GM19324 (cell line): Measurements from ENCODE around the gene CALCR.

ENCODE experiments used
- ATAC-seq: cut with Tn5 transposase; IDR thresholded peaks from one replicate; pipeline ENCODE4 v1.9.1; 2021; ENCODE audit warnings: mild to moderate bottlenecking, moderate library complexity; ENCODE audit not compliant: unreplicated experiment, low FRiP score

CALCR gene

GRCh38 chr7:93461350-93461749 is 113.2 kb downstream of the CALCR start:
- no peak for ATAC-seq

GRCh38 chr7:93453262-93453661 is 121.3 kb downstream of the CALCR start:
- ATAC-seq: no peak

GRCh38 chr7:93448176-93448575 is 126.3 kb downstream of the CALCR start:
- no peak for ATAC-seq

- no peak for ATAC-seq
Observed at GRCh38 chr7:93447509-93447908, 127.0 kb downstream of the CALCR start.

GRCh38 chr7:93442478-93443224 is 131.9 kb downstream of the CALCR start:
- ATAC-seq: peak; percentile 68

GRCh38 chr7:93435791-93436190 is 138.7 kb downstream of the CALCR start:
- no peak for ATAC-seq

GRCh38 chr7:93432130-93432529 is 142.4 kb downstream of the CALCR start:
- no peak for ATAC-seq

GRCh38 chr7:93430917-93431588 is 143.5 kb downstream of the CALCR start:
- ATAC-seq: no peak

- ATAC-seq: no peak
Observed at GRCh38 chr7:93429563-93429962, 145.0 kb downstream of the CALCR start.

GRCh38 chr7:93427107-93427506 is 147.4 kb downstream of the CALCR start:
- peak; percentile 42 for ATAC-seq

GRCh38 chr7:93426155-93426696 is 148.3 kb downstream of the CALCR start:
- no peak for ATAC-seq

- no peak for ATAC-seq
Observed at GRCh38 chr7:93414574-93414973, 159.9 kb downstream of the CALCR start.

GRCh38 chr7:93409324-93409723 is 165.2 kb downstream of the CALCR start:
- ATAC-seq: no peak

- ATAC-seq: no peak
Observed at GRCh38 chr7:93407239-93407638, 167.3 kb downstream of the CALCR start.

- no peak for ATAC-seq
Observed at GRCh38 chr7:93402944-93403343, 171.6 kb downstream of the CALCR start.

- ATAC-seq: no peak
Observed at GRCh38 chr7:93399642-93400041, 174.9 kb downstream of the CALCR start.

GRCh38 chr7:93392984-93393383 is 181.5 kb downstream of the CALCR start:
- no peak for ATAC-seq

- no peak for ATAC-seq
Observed at GRCh38 chr7:93390660-93391059, 183.9 kb downstream of the CALCR start.

- ATAC-seq: no peak
Observed at GRCh38 chr7:93382362-93382761, 192.2 kb downstream of the CALCR start.

- ATAC-seq: no peak
Observed at GRCh38 chr7:93378131-93378760, 196.3 kb downstream of the CALCR start.

GRCh38 chr7:93375603-93376002 is 198.9 kb downstream of the CALCR start:
- peak; percentile 53 for ATAC-seq
